ENCODE results near the gene RNF223. TPM values are rescaled to one million over a fixed set of nuclear protein-coding genes. Genes with fewer than 3 reads are reported as not detected.

RNF223 gene
- total RNA-seq (ENCODE audit: low replicate concordance) = not detected in 2 replicates

DNA sequence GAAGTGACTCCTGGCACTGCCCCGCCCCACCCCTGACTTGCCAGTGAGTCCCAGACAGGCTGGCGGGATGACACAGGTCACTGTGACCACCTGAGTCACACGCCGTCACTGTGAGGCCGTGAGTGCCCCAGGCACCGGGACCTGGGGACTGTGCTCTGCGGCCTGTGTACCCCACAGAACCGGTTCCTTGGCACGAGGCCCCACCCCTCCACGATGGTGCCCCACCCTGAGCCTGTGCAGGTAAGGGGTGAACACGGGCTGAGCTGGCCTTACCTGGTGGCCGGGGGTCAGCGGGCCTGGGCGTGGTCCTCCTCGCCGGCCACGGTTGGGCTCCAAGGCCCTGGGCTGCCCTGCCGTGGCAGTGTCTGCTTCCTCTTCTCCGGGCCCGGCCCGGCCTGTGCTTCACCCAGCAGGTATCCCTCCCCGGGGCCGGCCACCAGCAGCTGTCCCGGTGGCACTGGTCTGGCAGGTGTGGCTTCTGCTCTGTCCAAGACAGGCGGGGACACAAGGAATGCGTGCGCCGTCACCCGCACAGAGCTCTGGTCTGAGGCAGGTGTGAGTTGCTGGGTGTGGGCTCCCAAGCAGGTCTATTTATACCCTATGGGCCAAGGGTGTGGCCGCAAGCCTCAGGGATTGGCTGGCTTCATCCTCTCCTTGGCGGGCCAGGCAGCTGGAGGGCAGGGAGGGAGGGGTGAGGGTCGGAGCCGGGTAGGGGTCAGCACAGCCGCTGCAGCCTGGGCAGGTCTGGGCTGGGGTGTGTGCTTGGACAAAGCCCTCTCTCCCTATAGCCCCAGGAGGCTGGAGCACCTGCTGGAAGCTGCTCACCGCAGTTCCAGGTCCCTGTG lies at the start of gene RNF223:
RNF223 (minus strand) TSS at position 564 of the 845 bp plus-strand sequence. CDS start 1,740 bp downstream, outside the sequence.
- H3K27ac Mint-ChIP-seq = peak within 1 kb of the TSS; percentile 97
- H3K27me3 ChIP-seq = peaks cover 42% of the 10 kb centered on the region
- no peaks in the 10 kb centered on the region for H3K79me2 ChIP-seq (ENCODE audit: low read depth)

DNA sequence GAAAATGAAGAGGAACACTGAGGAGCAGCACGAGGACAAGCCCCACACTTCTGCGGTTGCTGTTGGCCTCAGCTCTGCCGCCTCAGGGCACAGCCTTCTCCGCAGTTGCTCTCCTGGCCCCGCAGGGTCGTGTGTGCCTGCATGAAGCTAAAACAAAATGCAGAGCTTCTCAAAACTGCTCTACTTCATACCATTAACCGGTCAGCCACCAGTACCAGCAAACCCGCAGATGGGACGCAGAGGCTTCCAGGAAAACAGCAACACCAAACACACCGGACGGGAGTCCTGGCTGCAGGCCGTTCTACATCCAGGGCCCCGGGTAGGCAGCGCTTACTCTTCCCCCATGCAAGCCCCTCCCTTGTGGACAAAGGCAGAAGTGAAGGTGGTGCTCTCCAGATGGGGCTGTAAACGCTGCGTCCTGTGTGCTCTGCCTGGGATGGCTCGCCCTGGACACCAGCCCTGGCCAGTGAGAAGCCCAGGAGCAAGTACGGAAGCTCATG lies 48.9 kb upstream of the RNF223 start:
- H3K9ac ChIP-seq = no peak overlapping the region
- no peaks in the 10 kb centered on the region for H3K4me1 ChIP-seq
- no peaks in the 10 kb centered on the region for H3K9me3 ChIP-seq (ENCODE audit: low read depth)
- no peak overlapping the region for H3K27ac ChIP-seq
- no peak overlapping the region for H3K27ac Mint-ChIP-seq
- H3K4me2 ChIP-seq = no peak overlapping the region
- no peak for TF ChIP-seq EZH2 (IDR thresholded peaks at IDR 0.05)
- TF ChIP-seq, protein P1, sequence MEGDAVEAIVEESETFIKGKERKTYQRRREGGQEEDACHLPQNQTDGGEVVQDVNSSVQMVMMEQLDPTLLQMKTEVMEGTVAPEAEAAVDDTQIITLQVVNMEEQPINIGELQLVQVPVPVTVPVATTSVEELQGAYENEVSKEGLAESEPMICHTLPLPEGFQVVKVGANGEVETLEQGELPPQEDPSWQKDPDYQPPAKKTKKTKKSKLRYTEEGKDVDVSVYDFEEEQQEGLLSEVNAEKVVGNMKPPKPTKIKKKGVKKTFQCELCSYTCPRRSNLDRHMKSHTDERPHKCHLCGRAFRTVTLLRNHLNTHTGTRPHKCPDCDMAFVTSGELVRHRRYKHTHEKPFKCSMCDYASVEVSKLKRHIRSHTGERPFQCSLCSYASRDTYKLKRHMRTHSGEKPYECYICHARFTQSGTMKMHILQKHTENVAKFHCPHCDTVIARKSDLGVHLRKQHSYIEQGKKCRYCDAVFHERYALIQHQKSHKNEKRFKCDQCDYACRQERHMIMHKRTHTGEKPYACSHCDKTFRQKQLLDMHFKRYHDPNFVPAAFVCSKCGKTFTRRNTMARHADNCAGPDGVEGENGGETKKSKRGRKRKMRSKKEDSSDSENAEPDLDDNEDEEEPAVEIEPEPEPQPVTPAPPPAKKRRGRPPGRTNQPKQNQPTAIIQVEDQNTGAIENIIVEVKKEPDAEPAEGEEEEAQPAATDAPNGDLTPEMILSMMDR (IDR thresholded peaks at IDR 0.05) = no peak
- TF ChIP-seq EZH2phosphoT487 (IDR thresholded peaks at IDR 0.05) = no peak
- H3K4me3 Mint-ChIP-seq = peak overlapping the region; percentile 77
- H3K27me3 Mint-ChIP-seq (ENCODE audit: insufficient read depth, low read depth) = peaks cover 30% of the 10 kb centered on the region
- H3K27me3 ChIP-seq = peaks cover 32% of the 10 kb centered on the region
- no peaks in the 10 kb centered on the region for H3K79me2 ChIP-seq (ENCODE audit: low read depth)
- H4K20me1 ChIP-seq (ENCODE audit: low read depth) = no peaks in the 10 kb centered on the region
- H3K9me3 Mint-ChIP-seq = peaks cover 9% of the 10 kb centered on the region
- H3K36me3 Mint-ChIP-seq = peaks cover 4% of the 10 kb centered on the region
- DNase-seq (ENCODE audit: low spot score) = no peak
- no peaks in the 10 kb centered on the region for H3K36me3 ChIP-seq
- H2AFZ ChIP-seq (replicated peaks) = no peak overlapping the region
- peaks cover 12% of the 10 kb centered on the region for H3K4me1 Mint-ChIP-seq
- H3K4me3 ChIP-seq = no peak overlapping the region
- no peaks in the 10 kb centered on the region for H3F3A ChIP-seq (ENCODE audit: low read depth)

More for the DNA sequence above, at the start of gene RNF223:
- no peaks in the 10 kb centered on the region for H3K9me3 Mint-ChIP-seq
- Histone ChIP-seq H3K9ac (no peak within 1 kb of the TSS), H3K4me3 (no peak within 1 kb of the TSS), H3K27ac (no peak within 1 kb of the TSS), H3K36me3 (no peaks in the 10 kb centered on the region), H3F3A (ENCODE audit: low read depth) (peaks cover 9% of the 10 kb centered on the region), H3K4me1 (no peaks in the 10 kb centered on the region), H3K9me3 (ENCODE audit: low read depth) (no peaks in the 10 kb centered on the region), H2AFZ (replicated peaks) (no peak within 1 kb of the TSS), H4K20me1 (ENCODE audit: low read depth) (no peaks in the 10 kb centered on the region), H3K4me2 (no peak within 1 kb of the TSS)
- H3K4me1 Mint-ChIP-seq = peaks cover 13% of the 10 kb centered on the region
- H3K36me3 Mint-ChIP-seq = no peaks in the 10 kb centered on the region
- DNase-seq (ENCODE audit: low spot score) = no peak
- peaks cover 9% of the 10 kb centered on the region for H3K27me3 Mint-ChIP-seq (ENCODE audit: insufficient read depth, low read depth)
- no peak within 1 kb of the TSS for H3K4me3 Mint-ChIP-seq
- TF ChIP-seq EZH2phosphoT487 (IDR thresholded peaks at IDR 0.05) (no peak), EZH2 (IDR thresholded peaks at IDR 0.05) (no peak)
- TF ChIP-seq, protein P1 (IDR thresholded peaks at IDR 0.05) = no peak

GRCh38 chr1:1122078-1122811 lies 48.1 kb upstream of the RNF223 start:
- H3K9ac ChIP-seq = no peak overlapping the region
- no peak overlapping the region for H3K4me3 ChIP-seq
- Mint-ChIP-seq H3K4me3 (no peak overlapping the region), H3K9me3 (peaks cover 9% of the 10 kb centered on the region), H3K4me1 (peaks cover 12% of the 10 kb centered on the region), H3K27ac (no peak overlapping the region), H3K36me3 (peaks cover 4% of the 10 kb centered on the region), H3K27me3 (ENCODE audit: insufficient read depth, low read depth) (peaks cover 37% of the 10 kb centered on the region)
- H3K36me3 ChIP-seq = no peaks in the 10 kb centered on the region
- TF ChIP-seq, protein P1 (IDR thresholded peaks at IDR 0.05) = peak; percentile 81
- no peak for TF ChIP-seq EZH2phosphoT487 (IDR thresholded peaks at IDR 0.05)
- peaks cover 40% of the 10 kb centered on the region for H3K27me3 ChIP-seq
- peak; percentile 82 for DNase-seq (ENCODE audit: low spot score)
- no peaks in the 10 kb centered on the region for H3K79me2 ChIP-seq (ENCODE audit: low read depth)
- no peak overlapping the region for H2AFZ ChIP-seq (replicated peaks)
- no peaks in the 10 kb centered on the region for H4K20me1 ChIP-seq (ENCODE audit: low read depth)
- no peaks in the 10 kb centered on the region for H3K9me3 ChIP-seq (ENCODE audit: low read depth)
- no peaks in the 10 kb centered on the region for H3F3A ChIP-seq (ENCODE audit: low read depth)
- no peak overlapping the region for H3K4me2 ChIP-seq
- no peaks in the 10 kb centered on the region for H3K4me1 ChIP-seq
- H3K27ac ChIP-seq = no peak overlapping the region

Measured in neural progenitor cell (in vitro differentiated cells).